HG03469 (cell line): ENCODE data around the gene CD302.
"Not testable (repeated sequence)": the region's sequence is repeated elsewhere in the genome, so short reads cannot be mapped to it uniquely, and the experiment has no call there.

Source experiments
- ATAC-seq: cut with Tn5 transposase; IDR thresholded peaks from one replicate; pipeline ENCODE4 v1.9.1; 2021; ENCODE audit warnings: mild to moderate bottlenecking, moderate library complexity, moderate number of reproducible peaks; ENCODE audit not compliant: unreplicated experiment

The CD302 gene

DNA sequence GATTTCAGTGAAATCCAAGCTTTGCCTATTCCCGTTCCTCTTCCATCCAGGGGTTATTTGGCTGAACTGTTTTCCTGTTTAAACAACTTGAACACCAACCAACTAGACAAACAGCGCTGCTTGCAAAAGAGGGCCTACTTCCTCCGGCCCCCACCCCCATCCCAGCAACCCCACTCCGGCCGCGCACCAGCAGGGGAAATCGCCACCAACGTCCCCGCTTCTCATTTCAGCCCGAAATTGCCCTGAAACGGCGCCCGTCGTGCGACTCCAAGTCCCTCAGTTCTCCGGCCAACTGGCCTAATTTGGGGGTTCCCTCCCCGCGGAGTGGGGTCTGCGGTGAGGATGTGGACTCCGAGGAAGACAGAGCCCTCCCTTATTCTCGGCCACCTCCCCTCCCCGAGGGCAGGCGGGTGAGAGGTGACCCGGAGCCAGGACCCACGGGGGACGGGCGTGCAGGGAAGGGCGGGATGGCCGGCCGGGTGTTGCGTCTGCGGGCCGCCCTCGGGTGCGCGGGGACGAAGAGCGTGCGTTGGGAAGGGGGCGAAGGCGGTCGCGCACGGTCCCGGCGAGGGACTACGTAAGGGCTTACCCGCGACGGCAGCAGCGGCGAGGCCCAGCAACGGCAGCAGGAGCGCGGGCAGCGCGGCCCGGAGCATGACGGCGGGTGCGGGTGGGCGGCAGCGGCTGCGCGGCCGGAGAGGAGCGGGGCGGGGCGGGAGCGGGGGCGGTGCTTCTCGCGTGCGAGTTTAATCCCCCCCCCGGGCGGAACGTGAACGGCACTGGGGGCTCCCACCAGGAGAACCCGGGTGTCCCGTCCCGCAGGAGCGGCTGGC lies at the start of gene CD302:
TSS of gene CD302 (minus strand) at position 666 of the 833 bp plus-strand sequence. CDS start at position 656, 10 bp downstream.
- no peak for ATAC-seq

GRCh38 chr2:159846564-159846963 lies 48.6 kb upstream of the CD302 start:
- ATAC-seq, result no peak

DNA sequence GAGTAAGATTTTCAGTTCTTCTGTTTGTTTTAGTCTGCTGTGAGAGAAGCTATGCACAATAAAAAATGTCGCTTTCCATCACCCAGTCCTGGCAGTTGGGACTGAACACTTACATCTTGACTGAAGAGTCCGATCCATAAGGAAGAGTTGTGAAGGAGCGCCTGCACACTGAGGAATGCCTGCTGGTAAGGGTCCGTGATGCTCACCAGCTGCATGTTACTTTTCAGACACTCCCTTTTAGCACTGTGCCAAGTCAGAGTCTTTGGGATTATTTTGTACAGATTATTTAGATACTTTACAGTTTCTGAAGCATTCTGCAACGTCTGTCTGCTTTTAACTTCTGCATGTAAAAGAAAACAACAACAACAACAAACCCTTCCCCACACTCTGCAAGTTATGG lies 42.6 kb upstream of the CD302 start:
- ATAC-seq, result no peak

- no peak for ATAC-seq
These were observed 34.9 kb upstream of the CD302 start for GRCh38 chr2:159832858-159833257.

DNA sequence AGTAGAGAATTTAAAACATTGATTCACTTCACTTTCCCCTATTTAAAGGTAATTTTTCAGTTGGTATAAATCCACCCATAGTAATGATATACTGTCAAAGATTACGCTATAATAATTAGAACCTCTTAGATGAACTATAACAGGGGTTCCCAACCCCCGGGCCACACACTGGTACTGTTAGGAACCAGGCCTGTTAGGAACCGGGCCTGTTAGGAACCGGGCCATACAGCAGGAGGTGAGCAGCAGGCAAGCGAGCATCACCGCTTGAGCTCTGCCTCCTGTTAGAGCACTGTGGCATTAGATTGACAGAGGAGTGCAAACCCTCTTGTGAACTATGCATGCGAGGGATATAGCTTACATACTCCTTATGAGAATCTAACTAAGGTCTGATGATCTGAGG lies 34.0 kb upstream of the CD302 start:
- no peak for ATAC-seq

GRCh38 chr2:159829376-159829775 lies 31.4 kb upstream of the CD302 start:
- ATAC-seq, result no peak

DNA sequence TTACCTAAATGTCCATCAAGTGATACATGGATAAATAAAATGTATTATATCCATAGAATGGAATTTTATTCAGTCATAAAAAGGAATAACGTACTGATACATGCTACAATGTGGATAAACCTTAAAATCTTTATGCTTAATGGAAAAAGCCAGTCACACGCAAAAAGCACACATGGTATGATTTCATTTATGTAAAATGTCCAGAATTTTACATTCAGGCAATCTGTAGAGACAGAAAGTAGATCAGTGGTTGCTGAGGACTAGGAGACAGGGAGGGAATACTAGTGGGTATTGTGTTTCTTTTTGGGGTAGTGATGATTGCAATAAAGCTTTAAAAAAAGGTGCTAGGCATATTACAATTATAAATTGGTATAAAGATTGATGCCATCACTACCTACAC lies 30.7 kb upstream of the CD302 start:
- no peak for ATAC-seq

DNA sequence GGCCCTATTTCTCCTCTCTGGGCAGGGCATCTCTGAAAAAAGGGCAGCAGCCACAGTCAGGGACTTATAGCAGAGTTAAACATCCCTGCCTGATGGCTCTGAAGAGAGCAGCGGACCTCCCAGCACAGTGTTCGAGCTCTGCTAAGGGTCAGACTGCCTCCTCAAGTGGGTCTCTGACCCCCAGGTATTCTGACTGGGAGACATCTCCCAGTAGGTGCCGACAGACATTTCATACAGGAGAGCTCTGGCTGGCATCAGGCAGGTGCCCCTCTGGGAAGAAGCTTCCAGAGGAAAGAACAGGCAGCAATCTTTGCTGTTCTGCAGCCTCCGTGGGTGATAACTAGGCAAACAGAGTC lies 24.4 kb upstream of the CD302 start:
- ATAC-seq, result not testable (repeated sequence)

DNA sequence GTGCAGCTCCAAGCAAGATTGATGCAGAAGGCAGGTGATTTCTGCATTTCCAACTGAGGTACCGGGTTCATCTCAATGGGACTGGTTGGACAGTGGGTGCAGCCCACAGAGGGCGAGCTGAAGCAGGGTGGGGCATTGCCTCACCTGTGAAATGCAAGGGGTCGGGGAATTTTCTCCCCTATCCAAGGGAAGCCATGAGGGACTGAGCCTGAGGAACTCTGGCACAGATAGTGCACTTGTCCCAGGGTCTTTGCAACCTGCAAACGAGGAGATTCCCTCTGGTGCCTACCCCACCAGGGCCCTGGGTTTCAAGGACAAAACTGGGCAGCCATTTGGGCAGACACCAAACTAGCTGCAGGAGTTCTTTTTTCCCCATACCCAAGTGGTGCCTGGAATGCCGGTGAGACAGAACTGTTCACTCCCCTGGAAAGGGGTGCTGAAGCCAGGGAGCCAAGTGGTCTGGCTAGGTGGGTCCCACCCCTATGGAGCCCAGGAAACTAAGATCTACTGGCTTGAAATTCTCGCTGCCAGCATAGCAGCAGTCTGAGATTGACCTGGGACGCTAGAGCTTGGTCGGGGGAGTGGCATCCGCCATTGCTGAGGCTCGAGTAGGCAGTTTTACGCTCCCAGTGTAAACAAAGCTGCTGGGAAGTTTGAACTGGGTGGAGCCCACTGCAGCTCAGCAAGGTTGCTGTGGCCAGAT lies 23.9 kb upstream of the CD302 start:
- ATAC-seq, result not testable (repeated sequence)

- ATAC-seq, result no peak
These were observed 20.9 kb upstream of the CD302 start for GRCh38 chr2:159818940-159819339.

DNA sequence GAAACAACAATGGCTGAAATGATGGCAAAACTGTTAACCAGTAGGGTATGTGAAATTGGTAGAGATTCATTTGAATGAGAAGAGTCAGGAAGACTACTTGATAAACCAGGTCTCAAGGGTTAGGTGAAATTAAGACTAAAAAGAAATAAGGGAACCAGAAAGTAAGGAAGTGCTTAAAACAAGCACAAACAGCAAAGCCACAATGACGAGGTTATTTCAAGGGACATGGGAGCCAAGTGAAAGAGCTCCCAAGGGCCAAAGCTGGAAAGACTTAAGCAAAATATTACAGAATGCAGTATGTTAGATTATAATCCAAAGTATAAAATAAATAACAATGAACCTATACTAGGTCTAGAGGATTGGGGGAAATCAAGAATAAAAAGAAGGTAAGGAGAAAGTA lies 19.3 kb upstream of the CD302 start:
- ATAC-seq, result no peak

- no peak for ATAC-seq
These were observed 13.2 kb upstream of the CD302 start for GRCh38 chr2:159811232-159811631.

- ATAC-seq, result no peak
These were observed 10.0 kb upstream of the CD302 start for GRCh38 chr2:159808032-159808425.

GRCh38 chr2:159807183-159808031 lies 9.4 kb upstream of the CD302 start:
- no peak for ATAC-seq

- no peak for ATAC-seq
These were observed 6.9 kb upstream of the CD302 start for GRCh38 chr2:159804941-159805340.

GRCh38 chr2:159803235-159803962 lies 5.4 kb upstream of the CD302 start:
- ATAC-seq, result no peak

GRCh38 chr2:159802673-159803072 lies 4.7 kb upstream of the CD302 start:
- ATAC-seq, result no peak

DNA sequence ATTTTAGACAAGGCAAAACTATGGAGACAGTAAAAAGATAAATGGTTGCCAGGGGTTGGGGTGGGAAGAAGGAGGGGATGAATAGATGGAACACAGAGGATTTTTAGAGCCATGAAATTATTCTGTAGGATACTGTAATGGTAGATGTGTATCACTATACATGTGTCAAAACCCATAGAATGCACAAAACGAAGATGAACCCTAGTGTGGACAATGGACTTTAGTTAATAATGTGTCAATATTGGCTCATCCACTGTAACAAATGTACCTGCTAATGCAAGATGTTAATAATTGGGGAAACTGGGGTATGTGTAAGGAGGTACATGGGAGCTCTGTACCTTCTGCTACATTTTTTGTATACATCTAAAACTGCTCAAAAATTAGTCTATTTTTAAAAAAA lies 1.8 kb upstream of the CD302 start:
- no peak for ATAC-seq

DNA sequence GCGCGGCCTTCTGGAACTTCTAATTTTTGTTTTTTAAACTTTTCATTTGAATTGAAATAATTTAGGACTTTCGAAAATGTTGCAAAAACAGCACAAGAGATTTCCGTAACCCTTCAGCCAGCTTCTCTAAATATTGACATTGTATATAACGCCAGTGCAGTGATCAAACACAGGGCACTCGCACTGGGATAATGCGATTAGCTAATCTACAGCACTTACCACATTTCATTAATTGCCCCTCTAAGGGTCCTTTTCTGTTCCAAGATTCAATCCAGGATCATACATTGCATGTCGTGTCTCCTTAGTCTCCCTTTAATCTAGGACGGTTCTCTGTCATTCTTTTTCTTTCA lies 343 bp upstream of the CD302 start:
- no peak for ATAC-seq

DNA sequence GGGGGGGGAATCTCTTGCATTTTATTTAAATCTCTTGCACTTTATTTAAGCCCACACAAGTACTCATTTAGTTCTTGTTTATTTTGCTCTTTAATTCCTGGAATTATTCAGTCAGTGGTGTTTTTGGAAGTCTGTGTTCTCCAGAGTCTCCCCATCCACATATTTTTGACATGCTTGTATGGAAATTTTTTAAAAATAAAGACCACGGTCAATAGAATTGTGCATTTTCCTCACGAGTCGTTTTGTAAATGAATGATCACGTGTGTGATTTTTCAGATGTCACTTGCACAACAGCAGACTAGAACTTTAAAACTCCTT lies 824 bp downstream of the CD302 start:
- ATAC-seq, result no peak
